ES-I3 (cell line): Measurements from ENCODE around the gene LCA5L.
"Not testable (repeated sequence)": the region's sequence is repeated elsewhere in the genome, so short reads cannot be mapped to it uniquely, and the experiment has no call there.

Experiments
- H3K36me3 ChIP-seq: 2 replicates; pipeline ENCODE4 v1.6.1; 2013; ENCODE audit warnings: mild to moderate bottlenecking, low read length, control low read depth, moderate library complexity; ENCODE audit not compliant: insufficient read depth
- H3K4me1 ChIP-seq: 2 replicates; pipeline ENCODE4 v1.6.1; 2013; ENCODE audit warnings: mild to moderate bottlenecking, control low read depth, low read length; ENCODE audit not compliant: insufficient read depth
- H3K9ac ChIP-seq: 2 replicates; pipeline ENCODE4 v1.6.1; 2013; ENCODE audit warnings: low read depth, mild to moderate bottlenecking, low read length, moderate library complexity
- H3K9me3 ChIP-seq: 2 replicates; pipeline ENCODE4 v1.6.1; 2013; ENCODE audit warnings: mild to moderate bottlenecking, low read length, moderate library complexity; ENCODE audit not compliant: control insufficient read depth, insufficient read depth

LCA5L gene

DNA sequence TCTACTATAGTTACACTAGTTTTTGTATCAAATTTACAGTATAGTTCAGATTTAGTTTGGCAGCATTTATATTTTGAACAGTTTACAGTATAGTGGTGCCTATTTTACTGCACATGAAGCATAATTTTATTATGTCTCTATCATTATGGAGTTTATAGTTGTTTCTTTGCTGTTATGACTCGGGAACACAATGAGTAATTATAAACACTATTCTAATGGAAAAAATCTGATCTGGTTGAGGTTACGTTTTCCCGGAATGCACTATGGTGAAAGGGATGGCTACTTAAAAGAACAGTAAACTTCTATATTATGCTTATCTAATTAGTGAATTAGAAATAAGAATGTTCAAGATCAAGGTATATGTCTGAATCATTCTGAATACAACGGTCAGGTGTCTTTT lies 10.6 kb downstream of the LCA5L start:
- Histone ChIP-seq H3K9me3 (no peaks in the 10 kb centered on the region), H3K9ac (no peak overlapping the region), H3K36me3 (no peaks in the 10 kb centered on the region), H3K4me1 (peaks cover 12% of the 10 kb centered on the region)

DNA sequence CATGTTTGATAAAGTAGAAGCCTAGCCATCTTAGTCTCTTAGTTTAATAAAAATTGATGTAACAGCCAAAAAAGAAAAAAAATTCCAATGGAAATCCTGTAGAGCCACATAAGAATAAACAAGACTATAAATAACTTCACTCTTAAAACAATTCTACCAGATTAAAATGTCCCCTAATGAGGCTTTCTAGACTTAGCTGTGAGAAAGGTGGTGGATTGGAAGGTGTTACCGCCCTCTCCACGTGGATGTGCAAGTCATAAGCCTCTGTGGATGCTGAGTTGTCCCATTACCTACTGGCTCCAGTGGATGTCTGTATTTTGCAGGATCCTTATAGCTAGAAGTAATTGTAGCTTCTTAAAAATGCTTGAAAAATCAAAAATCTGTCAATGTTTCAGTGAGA lies 14.6 kb downstream of the LCA5L start:
- Histone ChIP-seq H3K9me3 (no peaks in the 10 kb centered on the region; the same call in 1 of the 2 replicates), H3K9ac (no peak overlapping the region), H3K4me1 (peaks cover 12% of the 10 kb centered on the region), H3K36me3 (no peaks in the 10 kb centered on the region)

DNA sequence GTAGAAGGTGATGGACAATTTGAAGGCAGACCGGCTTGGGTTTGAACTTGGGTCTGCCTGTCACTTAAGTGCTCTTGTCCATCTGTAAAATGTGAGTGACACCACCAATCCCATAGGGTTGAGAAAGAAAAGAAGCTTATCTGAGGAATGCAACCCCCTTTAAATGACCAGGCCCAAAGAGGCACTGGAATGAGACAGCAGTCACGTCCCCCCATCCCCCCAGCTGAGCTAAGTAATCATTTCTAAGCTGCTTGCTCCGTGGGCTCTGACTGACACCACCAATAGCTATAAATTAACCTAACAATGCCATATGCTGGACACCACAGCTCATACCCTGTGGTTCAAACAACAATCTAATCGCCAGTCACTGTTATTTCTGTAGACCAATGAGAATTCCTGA lies 15.1 kb downstream of the LCA5L start:
- H3K4me1 ChIP-seq: peaks cover 12% of the 10 kb centered on the region
- H3K9ac ChIP-seq: no peak overlapping the region
- no peaks in the 10 kb centered on the region; the same call in 1 of the 2 replicates for H3K9me3 ChIP-seq
- no peaks in the 10 kb centered on the region for H3K36me3 ChIP-seq

DNA sequence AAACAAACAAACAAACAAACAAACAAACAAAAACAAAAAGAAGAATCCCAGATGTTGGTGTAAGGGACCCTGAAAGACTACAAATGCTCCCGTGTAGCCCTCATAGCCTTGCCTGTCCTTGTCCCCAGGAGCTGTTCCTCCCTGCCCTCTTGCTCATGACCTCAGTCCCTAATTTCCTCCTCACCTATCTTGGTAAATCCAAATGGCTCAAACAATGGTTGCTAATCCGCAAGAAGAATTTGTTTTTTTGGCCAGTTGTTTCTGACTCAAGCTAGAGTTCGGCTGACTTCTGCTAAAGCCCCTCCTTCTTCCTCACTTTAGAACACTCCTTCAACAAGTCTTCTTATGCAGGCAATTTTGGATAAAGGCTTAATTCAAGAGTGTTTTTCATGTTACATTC lies 15.6 kb downstream of the LCA5L start:
- Histone ChIP-seq H3K9ac (no peak overlapping the region), H3K9me3 (no peaks in the 10 kb centered on the region; the same call in 1 of the 2 replicates), H3K4me1 (peaks cover 12% of the 10 kb centered on the region), H3K36me3 (no peaks in the 10 kb centered on the region)

DNA sequence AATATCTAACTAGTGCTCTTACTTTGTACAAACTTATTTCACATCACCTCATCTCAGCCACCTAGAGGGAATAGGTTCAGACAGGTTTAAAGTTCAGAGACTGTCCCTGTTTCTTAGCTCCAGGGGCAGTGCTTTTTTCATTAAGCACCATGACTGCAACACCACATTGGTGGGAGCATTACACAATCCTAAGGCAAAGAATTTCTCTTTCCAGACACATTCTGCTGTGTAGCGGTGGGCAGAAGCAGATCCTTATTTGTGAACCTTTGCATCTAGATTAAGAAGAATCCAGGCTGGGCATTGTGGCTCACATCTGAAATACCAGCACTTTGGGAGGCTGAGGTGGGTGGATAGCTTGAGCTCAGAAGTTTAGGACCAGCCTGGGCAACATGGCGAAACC lies 16.1 kb downstream of the LCA5L start:
- H3K9me3 ChIP-seq: no peaks in the 10 kb centered on the region; the same call in 1 of the 2 replicates
- H3K9ac ChIP-seq: no peak overlapping the region
- H3K4me1 ChIP-seq: peaks cover 12% of the 10 kb centered on the region
- no peaks in the 10 kb centered on the region for H3K36me3 ChIP-seq

DNA sequence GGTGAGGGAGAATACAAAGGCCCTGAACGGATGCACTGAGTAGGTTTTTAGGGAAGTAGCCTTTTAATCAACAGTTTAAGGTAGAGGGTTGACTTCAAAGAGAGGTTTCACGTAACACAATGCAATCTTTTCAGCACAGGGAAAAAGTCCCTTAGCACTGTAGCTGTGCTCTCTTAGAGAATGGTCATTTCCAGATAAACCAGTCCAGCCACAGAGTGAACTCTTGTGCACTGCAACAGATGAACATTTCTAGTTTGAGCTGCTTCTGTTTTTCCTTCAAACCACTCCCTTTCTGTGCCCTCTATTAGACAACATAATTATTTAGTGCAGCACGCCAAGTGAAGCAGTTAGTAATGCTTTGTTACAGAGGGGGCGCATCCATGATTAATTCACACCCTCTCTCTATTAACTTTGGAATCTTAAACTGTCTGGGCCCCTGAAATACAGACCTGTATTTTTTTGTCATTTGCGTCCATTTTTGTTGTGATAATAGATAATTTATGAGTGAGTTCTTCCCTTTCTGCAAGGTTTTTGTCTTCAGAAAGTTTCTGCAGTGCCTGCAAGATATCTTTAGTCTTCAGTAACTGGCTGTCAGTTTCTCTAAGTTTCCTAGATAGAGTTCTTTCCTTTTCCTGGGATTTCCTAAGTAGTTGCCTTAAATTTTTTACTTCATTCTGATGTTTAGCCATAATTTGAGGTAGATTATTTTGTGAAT lies 22.9 kb downstream of the LCA5L start:
- no peaks in the 10 kb centered on the region for H3K36me3 ChIP-seq

DNA sequence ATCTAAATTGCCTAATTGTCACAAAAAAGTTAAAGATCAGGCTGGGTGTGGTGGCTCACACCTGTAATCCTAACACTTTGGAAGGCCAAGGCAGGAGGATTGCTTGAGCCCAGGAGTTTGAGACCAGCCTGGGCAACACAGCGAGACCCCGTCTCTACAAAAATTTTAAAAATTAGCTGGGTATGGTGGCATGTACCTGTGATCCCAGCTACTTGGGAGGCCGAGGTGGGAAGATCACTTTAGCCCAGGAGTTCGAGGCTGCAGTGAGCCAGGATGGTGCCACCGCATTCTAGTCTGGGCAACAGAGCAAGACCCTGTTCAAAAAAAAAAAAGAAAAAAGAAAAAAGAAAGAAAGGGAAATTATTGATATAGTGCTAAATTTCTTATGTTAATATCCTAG lies 26.4 kb downstream of the LCA5L start:
- H3K9ac ChIP-seq, H3K36me3 ChIP-seq, H3K4me1 ChIP-seq, H3K9me3 ChIP-seq: not testable (repeated sequence)

More for the DNA sequence above, 22.9 kb downstream of the LCA5L start:
- no peaks in the 10 kb centered on the region for H3K9me3 ChIP-seq
- H3K4me1 ChIP-seq: peaks cover 7% of the 10 kb centered on the region; the same call in 1 of the 2 replicates
- H3K9ac ChIP-seq: no peak overlapping the region

DNA sequence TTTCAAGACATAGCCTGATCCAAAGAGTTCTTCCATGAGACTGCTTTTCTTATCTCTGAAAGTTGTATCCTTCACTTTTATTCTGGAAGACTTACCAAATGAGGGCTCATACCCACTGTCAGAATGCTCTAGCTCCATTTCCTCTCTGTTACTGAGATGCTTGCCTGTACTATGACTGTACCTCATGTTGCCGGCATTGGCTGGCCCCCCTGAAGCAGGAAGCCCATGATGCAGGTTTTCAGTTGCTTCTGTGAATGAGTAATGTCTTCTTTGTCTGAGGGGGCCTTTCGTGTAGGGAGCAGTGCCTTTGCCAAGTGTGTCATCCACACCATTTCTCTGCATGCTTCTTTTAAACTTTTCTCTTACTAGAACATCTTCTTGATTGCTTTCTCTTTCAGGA lies 39.5 kb downstream of the LCA5L start:
- Histone ChIP-seq H3K9ac (no peak overlapping the region), H3K36me3 (no peaks in the 10 kb centered on the region), H3K4me1 (no peaks in the 10 kb centered on the region), H3K9me3 (no peaks in the 10 kb centered on the region)

DNA sequence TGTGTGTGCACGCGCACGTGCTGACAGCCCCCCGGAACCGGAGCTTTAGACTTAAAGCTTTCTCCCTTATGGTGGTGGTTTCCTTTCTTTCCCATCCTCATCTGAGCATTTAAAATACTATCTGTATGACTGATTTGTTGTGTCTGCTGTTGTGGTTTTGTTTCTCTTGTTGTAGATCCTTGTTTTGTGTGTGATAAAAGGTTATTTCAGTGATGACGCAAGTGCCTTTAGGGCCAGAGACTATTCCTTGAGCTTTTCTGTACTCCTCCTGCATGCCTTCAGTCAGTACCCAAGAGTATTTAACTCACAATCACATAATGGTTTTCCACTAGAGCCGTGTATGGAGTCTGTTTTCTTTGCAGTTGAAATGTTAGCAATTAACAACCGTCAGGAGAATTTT lies 45.4 kb downstream of the LCA5L start:
- Histone ChIP-seq H3K36me3 (no peaks in the 10 kb centered on the region), H3K4me1 (no peaks in the 10 kb centered on the region), H3K9ac (no peak overlapping the region), H3K9me3 (no peaks in the 10 kb centered on the region)

DNA sequence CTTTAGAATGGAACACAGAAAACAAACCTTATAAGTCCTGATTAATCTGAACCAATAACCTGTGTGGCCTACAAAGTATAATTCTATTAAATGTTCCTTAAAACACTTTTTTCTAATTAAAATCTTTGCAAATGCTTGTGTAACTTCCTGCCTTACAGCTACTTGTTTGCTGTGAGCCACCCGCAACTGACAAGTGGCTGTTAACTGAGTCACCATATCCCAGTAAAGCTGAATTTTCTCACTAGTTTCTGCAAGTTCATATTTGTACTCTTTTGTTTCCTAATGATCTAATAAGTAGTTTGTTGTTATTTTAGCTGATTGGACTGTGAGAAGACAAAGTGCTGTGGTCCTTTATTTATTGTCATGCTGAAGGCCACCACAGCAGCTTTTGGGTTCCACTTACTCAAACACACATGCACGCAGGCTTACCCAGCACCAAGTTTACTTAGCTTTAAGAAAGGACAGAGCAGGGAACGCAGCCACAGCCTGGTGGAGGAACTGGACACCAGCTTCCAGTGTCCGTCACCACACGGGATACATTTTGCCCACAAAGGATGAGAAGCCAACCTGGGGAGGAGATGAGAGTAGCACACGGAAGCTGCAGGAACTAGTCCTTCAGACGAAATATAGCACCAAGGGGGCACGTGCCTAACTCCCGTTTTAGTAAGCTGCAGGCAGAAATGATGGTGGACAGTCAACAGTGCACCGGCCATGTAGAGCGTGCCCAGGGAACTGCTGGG lies 47.8 kb downstream of the LCA5L start:
- no peaks in the 10 kb centered on the region for H3K9me3 ChIP-seq
- H3K4me1 ChIP-seq: no peaks in the 10 kb centered on the region
- 0 out of 2 replicates have a peak, but pooled peaks cover 4% of the 10 kb centered on the region for H3K36me3 ChIP-seq
- H3K9ac ChIP-seq: no peak overlapping the region

DNA sequence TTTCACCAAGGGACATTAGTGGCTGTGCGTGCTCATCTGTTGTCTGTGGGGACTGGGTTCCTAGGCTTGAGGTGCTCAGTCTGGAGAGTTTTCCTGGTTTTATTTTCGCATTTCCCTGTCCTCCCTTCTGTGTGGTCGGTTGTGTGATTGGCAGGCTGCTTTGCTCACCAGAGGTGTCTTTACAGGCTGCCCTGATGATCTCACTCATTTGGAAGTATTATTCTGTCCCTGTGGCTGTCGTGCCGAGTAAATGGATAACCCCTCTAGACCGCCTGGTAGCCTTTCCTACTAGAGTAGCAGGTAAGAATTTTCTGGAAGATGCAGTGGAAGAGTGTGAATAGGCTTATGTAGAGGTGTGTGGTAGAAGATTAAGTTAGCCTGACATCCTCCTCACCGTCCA lies 52.6 kb downstream of the LCA5L start:
- no peaks in the 10 kb centered on the region for H3K4me1 ChIP-seq
- no peaks in the 10 kb centered on the region for H3K9me3 ChIP-seq
- peaks cover 16% of the 10 kb centered on the region; the same call in 1 of the 2 replicates for H3K36me3 ChIP-seq
- H3K9ac ChIP-seq: no peak overlapping the region

DNA sequence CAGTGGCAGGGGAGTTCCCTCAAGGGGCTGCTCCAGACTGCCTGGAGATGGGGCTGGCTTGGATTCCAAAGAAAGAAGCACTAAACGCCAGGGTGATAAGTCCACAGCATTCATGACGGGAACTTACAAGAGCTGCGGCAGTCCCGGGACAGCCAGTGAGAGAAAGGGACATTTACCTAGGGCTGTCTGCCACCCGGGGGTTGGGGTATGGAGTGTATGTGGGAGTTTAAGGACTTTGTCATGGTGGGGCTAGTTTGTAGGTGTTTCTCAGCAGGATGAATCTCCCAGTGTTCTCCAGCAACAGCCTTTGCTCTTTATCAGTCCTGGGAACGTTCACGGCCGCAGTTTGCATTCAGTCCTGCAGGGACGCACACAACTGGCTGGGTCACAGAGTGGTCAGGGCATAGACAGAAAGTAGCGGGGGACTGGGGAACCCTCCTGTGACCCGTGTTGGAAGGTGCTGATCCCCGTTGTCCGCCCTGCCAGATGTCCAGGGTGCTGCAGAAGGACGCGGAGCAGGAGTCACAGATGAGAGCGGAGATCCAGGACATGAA lies 55.3 kb downstream of the LCA5L start:
- no peaks in the 10 kb centered on the region; the same call in 1 of the 2 replicates for H3K4me1 ChIP-seq
- H3K36me3 ChIP-seq: peaks cover 16% of the 10 kb centered on the region; the same call in 1 of the 2 replicates
- H3K9me3 ChIP-seq: no peaks in the 10 kb centered on the region
- no peak overlapping the region for H3K9ac ChIP-seq

DNA sequence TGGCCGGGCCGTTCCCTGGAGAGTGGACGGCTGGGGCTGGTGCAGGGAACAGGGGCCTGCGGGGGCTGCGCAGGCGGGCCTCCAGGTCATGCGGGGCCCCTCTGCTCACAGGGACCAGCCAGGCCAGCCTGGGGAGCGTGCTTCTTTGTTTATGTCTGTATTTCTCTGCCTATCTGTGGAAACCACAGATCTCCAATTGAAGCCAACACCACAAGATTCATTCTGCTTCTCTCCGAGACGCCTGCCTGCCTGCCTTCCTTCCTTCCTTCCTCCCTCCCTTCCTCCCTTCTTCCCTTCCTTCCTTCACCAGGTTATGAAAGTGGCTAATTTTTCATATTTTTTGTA lies 56.8 kb downstream of the LCA5L start:
- peaks cover 12% of the 10 kb centered on the region; the same call in 1 of the 2 replicates for H3K36me3 ChIP-seq
- no peaks in the 10 kb centered on the region; the same call in 1 of the 2 replicates for H3K4me1 ChIP-seq
- peak overlapping the region; percentile 59 for H3K9ac ChIP-seq
- H3K9me3 ChIP-seq: no peaks in the 10 kb centered on the region

DNA sequence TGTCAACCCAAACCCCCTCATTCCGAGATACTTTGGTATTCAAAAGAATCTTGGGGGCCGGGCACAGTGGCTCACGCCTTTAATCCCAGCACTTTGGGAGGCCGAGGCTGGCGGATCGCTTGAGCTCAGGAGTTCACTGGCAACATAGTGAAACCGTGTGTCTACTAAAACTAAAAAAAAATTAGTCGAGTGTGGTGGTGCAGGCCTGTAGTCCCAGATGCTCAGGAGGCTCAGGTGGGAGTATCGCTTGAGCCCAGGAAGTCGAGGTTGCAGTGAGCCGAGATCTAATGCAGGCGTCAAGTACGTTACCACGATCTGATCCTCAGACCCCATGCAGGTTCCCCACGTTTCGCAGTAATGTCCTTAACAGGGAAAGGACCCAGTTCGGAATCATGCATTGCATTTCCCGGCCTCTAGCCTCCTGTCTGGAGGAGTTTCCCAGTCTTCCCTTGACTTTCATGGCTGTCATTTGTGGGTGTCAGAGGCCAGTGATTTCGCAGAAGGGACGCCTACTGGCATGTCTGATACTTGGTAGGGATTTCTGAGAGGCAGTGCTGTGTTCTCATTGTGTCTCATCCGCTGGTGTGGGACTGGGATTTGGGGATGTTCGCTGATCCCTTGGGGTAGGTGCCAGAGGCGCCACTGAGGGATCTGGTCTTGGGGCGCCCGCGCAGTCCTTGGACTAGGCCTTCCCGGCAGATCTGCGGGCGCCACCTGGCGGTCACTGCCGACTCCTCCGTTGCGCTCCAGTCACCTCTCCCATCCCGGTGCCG lies 57.4 kb downstream of the LCA5L start:
- no peaks in the 10 kb centered on the region; the same call in 1 of the 2 replicates for H3K4me1 ChIP-seq
- H3K9me3 ChIP-seq: no peaks in the 10 kb centered on the region
- peak overlapping the region; percentile 59; the same call in 1 of the 2 replicates for H3K9ac ChIP-seq
- H3K36me3 ChIP-seq: peaks cover 12% of the 10 kb centered on the region; the same call in 1 of the 2 replicates
